Erythroblast (primary cell): ENCODE results near the gene PCDH9.

ENCODE experiments used
- GATA1 ChIP-seq: IDR thresholded peaks from 2 replicates; pipeline ENCODE4 v1.6.1; 2011; ENCODE audit warnings: low read depth, mild to moderate bottlenecking, control low read depth, low read length, moderate library complexity
- POLR2A ChIP-seq: IDR thresholded peaks from 2 replicates; pipeline ENCODE4 v1.6.1; 2011; ENCODE audit warnings: mild to moderate bottlenecking, low read length

DNA sequence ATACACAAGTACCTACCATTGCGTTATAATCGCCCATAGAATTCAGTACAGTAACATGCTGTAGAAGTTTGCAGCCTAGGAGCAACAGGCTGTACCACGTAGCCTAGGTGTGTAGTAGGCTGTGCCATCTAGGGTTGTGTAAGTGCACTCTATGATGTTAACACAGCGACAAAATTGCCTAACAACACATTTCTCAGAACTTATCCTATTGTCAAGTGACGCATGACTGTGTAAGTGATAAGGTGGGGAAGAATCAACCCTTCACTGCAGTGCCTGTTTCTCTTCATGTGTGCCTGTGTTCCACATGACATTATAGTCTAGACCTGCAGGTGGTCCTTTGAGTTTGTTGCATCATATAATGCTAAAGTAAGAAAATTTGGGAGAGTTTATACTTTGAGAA lies 94.0 kb downstream of the PCDH9 start:
- no peak for TF ChIP-seq POLR2A
- no peak for TF ChIP-seq GATA1
